Limb (tissue), 2 donors: ENCODE results near the gene TRMT61A.
A peak's percentile ranks its signal among the peaks of the same experiment; 100 is the strongest.
"Not testable (repeated sequence)": the region's sequence is repeated elsewhere in the genome, so short reads cannot be mapped to it uniquely, and the experiment has no call there.

Experiments
- DNase-seq, 2 donors: peaks; one replicate each; pipeline ENCODE4 v3.0.0-alpha.2; 2016; ENCODE audit errors: extremely low spot score in 2 of 2

Gene TRMT61A

DNA sequence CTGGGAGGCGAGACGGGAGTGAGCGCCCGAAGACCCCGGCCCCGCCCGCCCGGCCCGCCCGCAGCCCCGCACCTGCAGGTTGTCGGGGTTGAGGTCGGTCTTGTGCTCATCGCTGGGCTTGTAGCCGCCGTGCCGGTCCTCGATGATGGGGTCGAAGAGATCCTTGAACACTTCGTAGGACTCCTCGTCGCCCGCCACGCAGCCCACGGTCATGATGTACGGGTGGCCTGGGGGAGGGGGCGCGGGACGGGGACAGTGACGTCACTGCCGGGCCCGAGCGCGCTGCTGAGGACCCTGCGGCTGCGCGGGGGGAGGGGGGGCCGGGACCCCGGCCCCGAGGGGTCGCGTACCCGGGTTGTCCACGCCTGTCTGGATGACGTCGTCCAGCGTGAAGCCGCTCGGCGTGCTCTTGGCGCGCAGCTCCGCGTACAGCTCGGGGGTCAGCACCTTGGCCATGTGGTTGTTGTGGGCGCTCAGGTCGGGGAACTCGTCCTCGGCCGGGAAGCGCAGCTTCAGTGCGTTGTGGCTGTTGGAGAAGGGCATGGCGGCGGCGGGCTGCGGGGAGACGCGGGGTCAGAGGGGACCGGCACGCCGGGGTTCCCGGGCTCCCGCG is 6.9 kb upstream of the TRMT61A start:
- peak in 1 of 2 donors; percentile 76 for DNase-seq

DNA sequence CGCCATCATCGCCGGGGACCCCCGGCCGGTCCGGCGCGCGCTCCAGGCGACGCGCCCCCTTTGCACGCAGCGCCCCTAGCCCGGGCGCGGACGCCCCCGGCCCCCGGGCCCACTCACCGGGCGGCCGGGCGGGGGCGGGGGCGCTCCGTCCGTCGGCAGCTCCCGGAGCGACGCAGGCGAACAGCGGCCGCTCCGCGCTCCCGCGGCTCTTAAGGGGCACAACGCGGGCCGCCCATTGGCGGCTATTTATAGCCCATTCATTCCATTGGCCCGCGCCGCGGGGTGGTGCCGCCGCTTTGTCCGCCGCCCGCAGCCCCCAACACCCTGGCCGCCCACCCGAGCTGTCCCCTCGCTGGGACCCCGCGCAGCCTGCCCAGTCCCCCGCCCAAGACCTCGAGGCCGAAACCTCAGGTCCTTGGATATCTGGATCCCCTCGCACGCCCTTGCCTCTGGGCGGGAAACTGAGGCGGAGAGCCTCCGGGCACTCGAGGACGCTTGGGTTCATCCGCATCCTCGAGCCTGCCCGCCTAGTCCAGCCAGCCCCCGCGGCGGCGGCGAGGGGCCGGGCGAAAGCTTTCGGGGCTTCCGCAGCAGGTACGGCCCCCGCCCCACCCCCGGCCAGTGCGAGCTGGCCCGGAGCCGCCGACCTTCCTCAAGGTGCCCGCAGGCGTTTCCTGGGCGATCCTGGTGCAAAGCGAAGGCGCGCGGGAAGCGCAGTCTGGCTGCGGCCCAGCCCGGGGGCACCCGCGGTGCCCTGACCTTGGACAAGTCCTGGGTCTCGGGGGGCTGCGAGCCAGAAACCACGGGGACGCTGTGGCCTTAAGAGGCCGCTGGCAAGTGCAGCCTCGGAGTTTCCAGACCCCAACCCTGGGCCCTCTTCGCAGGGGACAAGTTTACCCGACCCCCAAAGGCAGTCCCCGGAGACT is 6.1 kb upstream of the TRMT61A start, which contains the start of gene CKB:
TSS of gene CKB (minus strand) at position 182 of the 926 bp plus-strand sequence. CDS start 337 bp downstream, outside the sequence.
- peak; percentile 52 to 79 for DNase-seq

DNA sequence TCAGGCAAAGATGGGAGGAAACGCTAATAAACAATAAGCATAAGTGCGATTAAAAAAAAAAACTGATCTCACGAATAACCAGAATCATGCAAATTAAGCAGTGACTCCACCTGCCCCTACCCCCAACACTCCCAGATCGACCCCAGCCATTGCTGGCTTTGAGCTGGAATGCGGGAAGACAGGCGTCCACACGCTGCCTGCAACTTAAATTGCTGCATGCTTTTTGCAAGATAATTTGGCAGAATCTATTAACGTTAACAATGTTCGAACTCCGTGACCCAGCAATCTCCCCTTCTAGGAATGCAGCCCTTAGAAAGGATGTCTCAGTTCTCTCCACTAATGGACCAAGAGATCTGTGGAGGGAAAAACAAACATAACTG is 5.4 kb upstream of the TRMT61A start:
- DNase-seq, result no peak

DNA sequence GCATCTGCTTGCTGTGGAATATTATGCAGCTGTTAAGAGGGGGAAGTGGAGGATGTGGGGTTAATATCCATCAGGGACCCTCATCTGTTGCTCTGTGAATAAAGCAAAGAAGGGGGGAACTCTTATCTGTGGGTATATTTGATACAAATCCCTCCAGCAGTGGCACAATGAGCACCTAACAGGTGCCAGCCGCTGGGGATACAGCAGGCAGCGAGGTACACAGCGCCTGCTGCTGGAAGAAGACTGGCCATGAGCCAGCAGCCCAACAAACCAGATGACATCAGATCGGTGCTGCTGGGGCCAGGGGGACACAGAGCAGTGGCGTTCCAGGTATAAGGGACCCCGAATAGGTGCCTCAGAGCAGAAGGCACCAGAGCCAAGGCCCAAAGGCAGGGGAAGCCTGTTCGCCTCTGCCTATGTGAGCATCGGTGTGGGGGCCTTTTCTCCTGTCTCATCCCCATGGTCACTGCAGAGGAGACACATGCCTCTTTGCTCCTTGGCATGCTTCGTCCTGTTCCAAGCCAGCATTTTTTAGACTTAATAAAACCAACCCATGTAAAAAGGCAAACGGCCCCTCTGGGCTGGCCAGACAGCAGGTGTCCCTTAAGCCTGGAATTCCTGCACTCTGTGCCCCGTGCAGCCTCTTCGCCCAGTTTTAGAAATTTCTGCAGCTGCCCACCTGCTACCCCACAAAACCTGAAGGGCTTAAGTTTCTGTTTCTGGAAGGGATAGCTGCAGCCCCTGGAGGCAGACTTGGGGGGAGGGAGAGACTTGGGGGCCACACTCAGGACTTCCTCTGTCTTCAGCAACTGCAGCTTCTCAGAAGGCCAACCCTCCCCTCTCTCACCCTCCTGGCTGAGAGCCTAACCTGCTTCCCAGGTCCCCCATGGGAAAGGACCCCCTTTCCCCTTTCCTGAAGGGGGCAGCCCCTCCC is 4.7 kb upstream of the TRMT61A start:
- DNase-seq, result no peak

DNA sequence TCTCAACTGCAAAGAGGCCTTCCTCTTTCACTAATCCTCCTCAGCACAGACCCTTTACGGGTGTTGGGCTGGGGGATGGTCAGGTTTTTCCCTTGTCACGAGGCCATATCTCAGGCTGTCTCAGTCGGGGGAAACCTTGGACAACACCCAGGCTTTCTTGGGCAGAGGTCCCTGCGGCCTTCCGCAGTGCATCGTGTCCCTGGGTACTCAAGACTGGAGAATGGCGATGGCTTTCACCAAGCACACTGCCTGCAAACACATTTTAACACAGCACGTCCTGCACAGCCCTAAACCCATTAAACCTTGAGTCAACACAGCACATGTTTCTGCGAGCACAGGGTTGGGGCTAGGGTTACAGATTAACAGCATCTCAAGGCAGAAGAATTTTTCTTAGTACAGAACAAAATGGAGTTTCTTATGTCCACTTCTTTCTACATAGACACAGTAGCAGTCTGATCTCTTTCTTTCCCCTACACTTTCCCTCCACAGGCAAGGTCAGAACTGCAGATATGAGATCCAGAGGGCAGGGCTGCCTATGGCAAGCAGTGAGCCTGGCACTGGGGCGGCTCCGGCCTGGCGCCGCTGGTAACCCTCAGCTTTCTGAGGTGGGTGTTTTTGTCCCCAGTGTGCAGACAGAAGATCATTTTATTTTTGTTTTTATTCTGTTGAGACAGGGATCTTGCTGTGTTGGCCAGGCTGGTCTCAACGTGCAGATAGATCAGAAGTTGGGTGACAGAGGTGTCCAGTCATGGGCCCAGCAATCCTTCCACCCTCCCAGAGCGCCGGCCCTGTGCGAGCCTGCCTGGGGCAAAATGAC is 3.4 kb upstream of the TRMT61A start:
- not testable (repeated sequence) for DNase-seq

DNA sequence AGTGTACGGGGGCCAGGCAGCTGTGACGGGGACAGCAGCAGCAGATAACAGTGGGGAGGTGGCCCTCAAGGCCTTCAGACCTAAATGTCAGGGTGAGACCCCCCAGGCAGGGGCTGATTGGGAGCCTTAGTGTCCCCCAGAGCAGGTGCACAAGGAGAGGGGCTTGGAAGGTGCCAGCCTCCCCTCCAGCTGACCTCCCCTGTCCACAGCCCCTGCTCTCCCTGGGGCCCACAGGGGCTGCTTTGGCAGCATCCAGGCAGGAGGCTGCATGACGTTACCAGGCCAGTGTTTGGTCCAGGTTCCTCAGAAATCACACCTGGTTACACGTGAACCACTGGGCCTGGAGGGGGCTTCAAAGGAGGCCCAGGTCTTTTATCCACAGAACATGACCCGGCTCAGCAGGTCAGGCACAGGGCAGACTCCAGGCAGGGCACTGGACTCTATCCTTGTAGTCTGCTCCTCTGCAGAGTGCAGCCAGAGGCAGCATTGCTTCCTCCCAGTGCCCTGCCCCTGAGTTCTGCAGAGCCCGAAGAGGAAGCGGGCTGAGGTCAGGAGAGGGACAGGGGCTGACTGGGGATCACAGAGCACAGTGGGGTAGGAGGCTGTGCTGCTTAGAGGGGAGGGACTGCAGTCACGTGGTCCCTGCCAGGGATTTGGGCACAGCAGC is 2.6 kb upstream of the TRMT61A start:
- DNase-seq, result no peak

DNA sequence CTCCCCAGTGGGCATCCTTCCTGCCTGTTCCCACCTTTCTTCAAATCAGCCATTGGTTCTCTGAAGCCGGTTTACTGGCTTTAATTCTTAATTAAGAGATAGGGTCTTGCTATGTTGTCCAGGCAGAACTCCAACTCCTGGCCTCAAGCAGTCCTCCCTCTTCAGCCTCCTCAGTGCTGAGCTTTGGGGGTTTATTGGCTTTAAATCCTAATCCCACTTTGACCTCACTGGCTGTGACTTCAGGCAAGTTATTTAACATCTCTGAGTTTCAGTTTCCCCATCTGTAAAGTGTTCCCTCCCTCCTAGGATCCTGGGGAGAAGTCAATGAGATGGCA is 2.1 kb upstream of the TRMT61A start:
- no peak for DNase-seq

DNA sequence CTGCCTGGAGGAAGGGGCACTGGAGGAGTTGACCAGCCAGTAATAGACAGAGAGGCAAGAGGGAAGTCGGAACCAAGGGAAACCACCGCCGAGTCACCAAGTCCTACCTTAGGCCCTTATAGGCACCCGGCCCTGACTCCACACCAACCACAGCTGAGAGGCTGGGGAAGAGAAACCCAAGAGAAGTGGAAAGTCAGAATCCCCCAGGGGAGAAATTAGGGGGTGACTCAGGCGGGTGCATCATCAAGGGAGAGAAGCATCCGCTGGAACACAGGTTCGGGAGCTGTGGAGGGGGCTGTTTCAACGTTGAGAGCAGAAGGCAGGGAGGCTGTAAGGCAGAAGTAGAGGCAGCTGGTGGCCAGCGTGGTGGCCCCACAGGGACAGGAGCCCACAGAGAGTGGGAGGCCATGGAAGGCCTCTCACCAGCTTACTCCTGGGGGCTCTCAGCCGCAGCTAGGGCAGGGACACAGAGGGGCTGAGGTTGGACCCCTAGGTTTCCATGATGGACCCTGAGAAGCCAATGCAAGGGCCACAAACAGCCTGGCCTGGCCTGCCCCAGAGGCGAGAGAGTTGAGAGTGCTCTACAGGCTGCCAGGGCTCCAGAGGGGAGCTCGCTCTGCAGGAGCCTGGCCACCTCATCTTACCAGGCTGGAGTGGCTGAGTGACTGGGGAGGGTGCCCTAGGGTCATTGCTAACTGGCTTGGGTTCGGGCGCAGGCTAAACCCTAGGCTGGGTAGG is 1.4 kb upstream of the TRMT61A start:
- DNase-seq, result no peak

DNA sequence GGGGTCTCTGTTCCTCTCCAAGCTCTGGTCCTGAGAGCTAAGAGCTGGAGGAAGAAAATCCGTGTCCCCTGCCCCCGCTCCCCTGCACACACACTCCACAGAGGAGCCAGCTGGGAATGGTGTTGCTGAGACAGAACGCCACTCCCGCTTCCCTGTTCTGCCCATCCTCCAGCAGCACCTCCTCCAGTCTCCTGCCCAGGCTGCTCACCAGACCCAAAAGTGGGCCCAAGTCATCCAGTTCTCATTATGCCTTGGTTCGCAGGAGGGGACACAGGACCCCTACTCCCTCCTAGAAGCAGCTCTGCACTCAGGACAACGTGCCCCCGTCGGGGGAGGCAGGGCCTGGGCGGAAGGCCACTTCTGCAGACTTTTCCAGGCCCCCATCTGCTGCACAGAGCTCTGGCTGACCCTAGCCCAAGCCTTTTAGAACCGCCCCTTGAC is 830 bp upstream of the TRMT61A start:
- DNase-seq, result no peak

DNA sequence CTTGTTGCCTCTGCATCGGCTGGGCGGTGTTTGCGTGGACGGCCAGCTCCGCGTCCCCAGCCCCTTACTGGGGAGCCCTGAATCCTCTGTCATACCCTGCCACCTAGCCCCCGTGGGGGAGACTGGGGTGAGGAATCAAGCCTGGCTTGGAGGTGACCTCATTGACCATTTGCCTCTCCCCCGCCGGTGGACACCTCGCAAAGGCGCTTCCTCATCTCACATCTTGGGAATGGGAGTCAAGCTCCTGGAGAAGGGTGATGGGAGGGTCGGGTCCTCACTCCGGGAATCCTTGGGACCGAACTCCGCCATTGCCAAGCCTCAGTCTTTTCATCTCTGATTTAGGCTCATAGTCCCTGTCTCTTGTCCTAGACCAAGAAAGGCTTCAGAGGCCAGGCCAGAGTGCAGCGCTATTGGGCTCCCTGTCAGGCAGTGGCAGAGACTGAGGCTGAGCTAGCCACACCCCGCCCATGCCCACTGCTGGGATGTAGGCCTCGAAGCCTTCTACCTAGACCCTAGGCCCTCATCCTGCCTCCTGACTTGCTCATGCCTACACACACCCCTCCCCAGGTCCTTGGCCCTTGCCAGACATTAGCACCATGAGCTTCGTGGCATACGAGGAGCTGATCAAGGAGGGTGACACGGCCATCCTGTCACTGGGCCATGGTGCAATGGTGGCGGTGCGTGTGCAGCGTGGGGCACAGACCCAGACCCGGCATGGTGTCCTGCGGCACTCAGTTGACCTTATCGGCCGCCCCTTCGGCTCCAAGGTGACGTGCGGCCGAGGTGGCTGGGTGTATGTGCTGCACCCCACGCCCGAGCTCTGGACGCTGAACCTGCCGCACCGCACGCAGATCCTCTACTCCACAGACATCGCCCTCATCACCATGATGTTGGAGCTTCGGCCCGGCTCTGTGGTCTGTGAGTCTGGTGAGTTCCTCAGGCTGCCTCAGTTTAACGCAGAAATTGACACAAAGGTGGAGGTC is 678 bp downstream of the TRMT61A start:
- no peak for DNase-seq

DNA sequence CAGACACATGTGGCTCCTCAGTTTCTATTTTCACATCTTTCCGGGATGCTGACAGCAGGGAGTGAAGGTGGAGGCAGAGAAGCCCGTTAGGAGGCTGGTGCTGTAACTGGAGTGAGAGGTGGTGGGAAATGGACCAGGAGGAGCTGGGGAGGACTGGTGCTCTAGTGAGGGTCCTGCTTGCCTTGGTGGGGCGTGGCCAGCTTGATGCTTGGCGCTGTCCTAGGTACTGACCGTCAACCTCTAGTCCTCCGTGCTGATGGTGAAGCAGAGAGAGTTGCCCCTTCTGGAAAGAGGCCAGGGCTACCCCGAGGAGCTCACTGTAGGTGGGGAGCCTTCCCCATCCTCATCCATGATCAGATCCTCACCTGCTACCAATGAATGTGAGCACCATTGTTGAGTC is 1.4 kb downstream of the TRMT61A start:
- no peak for DNase-seq

DNA sequence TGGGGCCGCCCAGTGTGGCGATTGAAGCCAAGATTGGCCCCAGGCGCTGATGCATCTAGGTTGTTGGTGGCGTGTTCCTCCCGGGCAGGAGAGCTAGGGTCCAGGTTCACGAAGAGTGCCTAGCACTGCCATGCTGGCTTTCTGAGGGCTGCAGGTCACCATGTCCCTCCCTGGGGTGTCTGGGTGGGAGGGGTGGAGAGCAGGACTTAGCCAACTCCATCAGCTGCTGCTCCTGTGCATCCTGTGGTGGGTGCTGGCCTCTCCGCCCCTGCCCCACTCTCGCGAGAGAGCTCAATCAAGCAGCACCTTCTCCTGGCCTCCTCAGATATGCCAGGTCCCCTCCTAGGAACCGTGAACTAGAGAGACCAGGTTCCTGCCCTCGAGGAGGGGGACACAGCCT is 1.8 kb downstream of the TRMT61A start:
- no peak for DNase-seq

DNA sequence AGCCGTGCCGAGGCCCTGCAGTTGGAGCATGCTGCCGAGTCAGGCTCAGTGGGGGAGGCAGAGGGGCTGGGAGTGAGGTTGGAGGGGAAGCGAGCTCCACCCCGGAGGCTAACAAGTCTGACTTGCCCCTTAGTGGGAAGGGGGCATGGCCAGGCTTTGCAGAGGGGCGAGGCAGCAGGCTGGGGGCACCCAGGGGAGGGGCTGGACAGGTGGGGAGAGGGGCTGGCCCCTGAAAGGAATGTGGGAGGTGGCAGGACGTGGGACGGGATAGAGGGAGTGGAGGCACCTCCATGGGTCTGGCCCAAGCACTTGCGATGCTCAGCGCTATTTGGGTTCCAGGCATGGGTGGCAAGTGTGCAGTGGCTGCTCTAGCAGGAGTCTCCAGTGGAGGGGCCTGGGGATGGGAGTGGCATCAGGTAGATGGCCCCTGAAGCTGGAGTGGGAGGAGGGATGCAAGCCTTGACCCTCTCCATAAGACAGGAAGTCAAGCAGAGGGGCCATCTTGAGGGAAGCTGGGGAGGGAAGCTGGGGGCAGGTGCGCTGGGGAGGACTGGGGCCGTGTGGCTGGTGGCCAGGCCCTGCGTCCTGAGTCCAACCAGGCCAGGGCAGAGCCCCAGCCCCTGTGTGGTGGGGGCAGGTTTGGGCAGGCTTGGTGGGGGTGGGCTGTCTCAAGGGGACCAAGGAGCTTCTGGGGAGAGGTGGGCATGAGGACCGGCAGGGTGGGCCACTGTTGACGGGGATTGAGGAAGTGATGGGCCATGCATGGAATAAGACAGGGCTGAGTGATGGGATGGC is 2.6 kb downstream of the TRMT61A start:
- no peak for DNase-seq

DNA sequence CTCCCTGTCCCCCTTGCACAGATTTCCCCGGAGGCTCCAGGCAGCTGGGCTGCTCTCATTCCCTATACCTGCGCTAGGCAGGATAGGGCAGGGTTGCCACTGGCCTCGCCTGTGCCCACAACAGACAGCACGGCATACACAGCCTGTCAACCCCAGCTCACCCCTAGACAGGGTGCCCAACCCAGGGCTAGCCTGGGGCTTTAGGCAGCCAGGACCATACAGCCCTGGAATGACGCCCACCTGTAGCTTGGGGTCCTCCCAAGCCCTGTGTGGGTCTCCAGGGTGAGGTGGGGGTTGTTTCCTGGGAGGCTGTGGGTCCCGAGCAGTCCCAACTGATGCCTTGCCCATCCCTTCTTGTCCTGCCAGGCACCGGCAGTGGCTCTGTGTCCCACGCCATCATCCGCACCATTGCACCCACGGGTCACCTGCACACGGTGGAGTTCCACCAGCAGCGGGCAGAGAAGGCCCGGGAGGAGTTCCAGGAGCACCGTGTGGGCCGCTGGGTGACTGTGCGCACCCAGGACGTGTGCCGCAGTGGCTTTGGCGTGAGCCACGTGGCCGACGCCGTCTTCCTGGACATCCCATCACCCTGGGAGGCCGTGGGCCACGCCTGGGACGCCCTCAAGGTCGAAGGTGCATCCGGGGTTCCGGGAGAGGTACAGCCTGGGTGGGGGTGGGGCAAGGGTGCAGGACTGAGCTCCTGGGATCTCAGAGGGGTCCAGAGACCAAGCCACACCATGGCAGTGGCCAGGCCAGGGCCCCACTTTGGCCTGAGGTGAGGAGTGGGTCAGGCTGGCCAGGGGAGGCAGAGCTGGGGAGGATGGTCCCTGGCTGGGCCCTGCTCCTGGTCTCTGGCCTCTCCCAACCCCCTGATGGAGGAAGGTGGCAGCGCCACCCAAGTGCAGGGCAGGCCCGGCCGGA is 3.5 kb downstream of the TRMT61A start:
- no peak for DNase-seq

DNA sequence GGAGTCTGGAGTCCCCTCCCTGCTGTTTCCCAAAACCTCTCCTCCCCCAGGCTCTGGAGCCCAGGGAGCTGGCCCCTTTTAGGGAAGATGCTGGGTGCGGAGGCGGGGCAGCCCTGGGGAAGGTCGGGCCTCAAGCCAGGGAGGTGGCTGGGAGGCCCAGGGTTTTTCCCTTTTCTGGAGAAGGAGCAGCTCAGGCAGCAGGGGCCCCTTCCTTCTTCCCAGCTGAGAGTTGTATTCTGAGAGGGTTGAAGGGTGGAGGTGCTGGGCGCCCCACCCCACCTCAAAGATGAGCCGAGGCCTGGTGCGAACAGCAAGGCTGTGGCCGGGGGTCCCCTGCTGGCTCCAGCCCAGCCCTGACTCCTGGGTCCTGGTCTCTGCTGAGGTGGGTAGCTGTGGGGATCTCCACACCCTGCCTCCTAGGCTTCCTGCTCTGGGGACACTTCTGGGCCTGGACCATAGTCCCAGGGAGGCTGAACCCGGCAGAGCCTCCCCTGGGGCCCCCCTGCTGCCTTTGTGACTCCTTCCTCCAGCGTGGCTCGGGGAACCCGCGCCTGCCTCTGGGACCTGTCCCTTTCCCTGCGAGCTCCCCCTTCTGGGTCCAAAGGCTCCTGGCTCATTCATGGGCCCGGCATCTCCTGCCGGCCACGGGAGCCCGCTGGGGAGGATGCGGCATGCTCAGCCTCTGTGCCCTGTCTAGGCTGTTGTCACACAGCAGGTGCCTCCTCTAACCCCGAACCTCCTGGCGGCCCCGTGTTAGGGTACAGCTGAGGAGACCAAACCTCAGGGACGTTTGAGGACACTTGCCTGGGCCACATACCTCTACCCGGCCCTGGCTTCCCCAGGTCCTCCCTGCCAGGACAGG is 4.4 kb downstream of the TRMT61A start:
- DNase-seq, result no peak
